Measurements from ENCODE around the gene PPP1CB.

DNA sequence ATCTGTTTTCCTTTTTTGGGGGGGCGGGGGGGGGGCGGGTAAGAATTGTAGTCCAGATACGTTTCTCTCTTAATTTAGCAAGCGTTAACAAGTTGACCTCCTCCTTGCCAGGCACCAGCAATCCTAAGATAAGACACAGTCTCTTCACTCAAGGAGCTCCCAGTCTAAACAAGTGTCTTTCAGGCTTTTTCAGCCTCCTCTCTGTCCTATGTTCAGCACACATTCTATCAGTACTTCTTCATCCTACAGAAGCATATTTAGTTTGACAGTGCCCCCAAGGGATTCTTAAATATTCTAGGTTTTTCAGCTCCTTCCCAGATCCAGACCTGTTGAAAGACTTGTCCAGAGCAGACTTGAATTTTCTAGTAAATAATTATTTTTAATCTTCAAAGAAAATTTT lies 2.7 kb downstream of the PPP1CB start:
- TF ChIP-seq, protein P1, sequence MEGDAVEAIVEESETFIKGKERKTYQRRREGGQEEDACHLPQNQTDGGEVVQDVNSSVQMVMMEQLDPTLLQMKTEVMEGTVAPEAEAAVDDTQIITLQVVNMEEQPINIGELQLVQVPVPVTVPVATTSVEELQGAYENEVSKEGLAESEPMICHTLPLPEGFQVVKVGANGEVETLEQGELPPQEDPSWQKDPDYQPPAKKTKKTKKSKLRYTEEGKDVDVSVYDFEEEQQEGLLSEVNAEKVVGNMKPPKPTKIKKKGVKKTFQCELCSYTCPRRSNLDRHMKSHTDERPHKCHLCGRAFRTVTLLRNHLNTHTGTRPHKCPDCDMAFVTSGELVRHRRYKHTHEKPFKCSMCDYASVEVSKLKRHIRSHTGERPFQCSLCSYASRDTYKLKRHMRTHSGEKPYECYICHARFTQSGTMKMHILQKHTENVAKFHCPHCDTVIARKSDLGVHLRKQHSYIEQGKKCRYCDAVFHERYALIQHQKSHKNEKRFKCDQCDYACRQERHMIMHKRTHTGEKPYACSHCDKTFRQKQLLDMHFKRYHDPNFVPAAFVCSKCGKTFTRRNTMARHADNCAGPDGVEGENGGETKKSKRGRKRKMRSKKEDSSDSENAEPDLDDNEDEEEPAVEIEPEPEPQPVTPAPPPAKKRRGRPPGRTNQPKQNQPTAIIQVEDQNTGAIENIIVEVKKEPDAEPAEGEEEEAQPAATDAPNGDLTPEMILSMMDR (IDR thresholded peaks at IDR 0.05), result no peak
- no peak for TF ChIP-seq POLR2AphosphoS5 (IDR thresholded peaks at IDR 0.05; ENCODE audit: low read depth, low read length)
- TF ChIP-seq, protein P2, sequence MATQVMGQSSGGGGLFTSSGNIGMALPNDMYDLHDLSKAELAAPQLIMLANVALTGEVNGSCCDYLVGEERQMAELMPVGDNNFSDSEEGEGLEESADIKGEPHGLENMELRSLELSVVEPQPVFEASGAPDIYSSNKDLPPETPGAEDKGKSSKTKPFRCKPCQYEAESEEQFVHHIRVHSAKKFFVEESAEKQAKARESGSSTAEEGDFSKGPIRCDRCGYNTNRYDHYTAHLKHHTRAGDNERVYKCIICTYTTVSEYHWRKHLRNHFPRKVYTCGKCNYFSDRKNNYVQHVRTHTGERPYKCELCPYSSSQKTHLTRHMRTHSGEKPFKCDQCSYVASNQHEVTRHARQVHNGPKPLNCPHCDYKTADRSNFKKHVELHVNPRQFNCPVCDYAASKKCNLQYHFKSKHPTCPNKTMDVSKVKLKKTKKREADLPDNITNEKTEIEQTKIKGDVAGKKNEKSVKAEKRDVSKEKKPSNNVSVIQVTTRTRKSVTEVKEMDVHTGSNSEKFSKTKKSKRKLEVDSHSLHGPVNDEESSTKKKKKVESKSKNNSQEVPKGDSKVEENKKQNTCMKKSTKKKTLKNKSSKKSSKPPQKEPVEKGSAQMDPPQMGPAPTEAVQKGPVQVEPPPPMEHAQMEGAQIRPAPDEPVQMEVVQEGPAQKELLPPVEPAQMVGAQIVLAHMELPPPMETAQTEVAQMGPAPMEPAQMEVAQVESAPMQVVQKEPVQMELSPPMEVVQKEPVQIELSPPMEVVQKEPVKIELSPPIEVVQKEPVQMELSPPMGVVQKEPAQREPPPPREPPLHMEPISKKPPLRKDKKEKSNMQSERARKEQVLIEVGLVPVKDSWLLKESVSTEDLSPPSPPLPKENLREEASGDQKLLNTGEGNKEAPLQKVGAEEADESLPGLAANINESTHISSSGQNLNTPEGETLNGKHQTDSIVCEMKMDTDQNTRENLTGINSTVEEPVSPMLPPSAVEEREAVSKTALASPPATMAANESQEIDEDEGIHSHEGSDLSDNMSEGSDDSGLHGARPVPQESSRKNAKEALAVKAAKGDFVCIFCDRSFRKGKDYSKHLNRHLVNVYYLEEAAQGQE (IDR thresholded peaks at IDR 0.05; ENCODE audit: insufficient read depth in 1 of 2, low read depth in 2 of 2, low read length in 1 of 2), result no peak
- TF ChIP-seq SIN3A (IDR thresholded peaks at IDR 0.05; ENCODE audit: borderline replicate concordance, insufficient read depth, low read depth, low read length), result no peak
- TF ChIP-seq TCF7L2 (IDR thresholded peaks at IDR 0.05; ENCODE audit: low read depth, low read length), result no peak
